ENCODE measurements around the gene HACD4. TPM values are rescaled to one million over a fixed set of nuclear protein-coding genes. Genes with fewer than 3 reads are reported as not detected.
A peak's percentile ranks its signal among the peaks of the same experiment; 100 is the strongest.

Gene HACD4
- total and polyA plus RNA-seq, 12 donors, result 1.2 to 13.7 (median 4.3) TPM

DNA sequence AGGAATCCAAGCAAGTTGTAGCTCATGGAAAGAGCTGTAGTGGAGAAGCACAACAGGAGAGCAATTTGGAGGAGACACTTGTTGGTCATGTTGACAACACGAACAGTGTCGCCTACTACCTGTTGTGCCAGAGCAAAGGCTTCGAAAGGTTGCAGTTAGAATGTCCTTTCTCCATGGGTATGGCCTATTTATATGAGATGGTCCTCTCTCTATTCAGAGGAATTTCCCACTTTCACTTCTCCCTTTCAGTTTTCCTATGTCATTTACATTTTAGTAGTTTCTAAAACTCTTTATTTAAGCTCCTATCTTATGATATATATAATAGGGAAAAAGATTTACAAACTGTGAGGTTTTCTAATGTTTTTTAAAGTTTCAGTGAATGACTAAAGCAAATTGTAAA is 46.3 kb upstream of the HACD4 start, which contains the start of gene IFNB1:
Gene IFNB1, minus strand, starts transcription at position 162 of the 400 bp plus-strand sequence. Its CDS starts 73 bp downstream, at position 89.
- no peaks in the 10 kb centered on the region for H3K9me3 ChIP-seq (replicated peaks in 1 of 3)
- H3K27ac ChIP-seq, result no peak within 1 kb of the TSS
- intact Hi-C loops (cut with DNase I), result no loop called here
- no peaks in the 10 kb centered on the region for H3K27me3 ChIP-seq
- no peaks in the 10 kb centered on the region for H3K4me1 ChIP-seq (replicated peaks in 1 of 2)
- TF ChIP-seq CTCF (IDR thresholded peaks at IDR 0.05) (no peak), POLR2A (IDR thresholded peaks at IDR 0.05) (no peak)
- no peak within 1 kb of the TSS for H3K4me3 ChIP-seq
- WGBS, 4 donors, result 71 to 85% (median 74%) methylated on average over 3 of the region's 3 CpGs
- DNase-seq, result no peak
- H3K36me3 ChIP-seq (replicated peaks in 1 of 2), result no peaks in the 10 kb centered on the region

GRCh38 chr9:21075484-21075883 is 44.0 kb upstream of the HACD4 start:
- 50 to 73% (median 60%) methylated on average over 3 of the region's 3 CpGs for WGBS, 4 donors
- H3K27ac ChIP-seq, result no peak overlapping the region
- H3K27me3 ChIP-seq, result no peaks in the 10 kb centered on the region
- no peak for TF ChIP-seq CTCF (IDR thresholded peaks at IDR 0.05)
- no peak for TF ChIP-seq POLR2A (IDR thresholded peaks at IDR 0.05)
- no peaks in the 10 kb centered on the region for H3K9me3 ChIP-seq (replicated peaks in 1 of 3)
- DNase-seq, result no peak
- H3K4me3 ChIP-seq, result no peak overlapping the region
- no peaks in the 10 kb centered on the region for H3K36me3 ChIP-seq (replicated peaks in 1 of 2)
- intact Hi-C loops (cut with DNase I), result no loop called here
- peaks cover 2 to 3% of the 10 kb centered on the region in 2 donors for H3K4me1 ChIP-seq (replicated peaks in 1 of 2)

- DNase-seq, result no peak
- TF ChIP-seq CTCF (IDR thresholded peaks at IDR 0.05) (no peak), POLR2A (IDR thresholded peaks at IDR 0.05) (no peak)
- intact Hi-C loops (cut with DNase I), result no loop called here
- no peaks in the 10 kb centered on the region for H3K36me3 ChIP-seq (replicated peaks in 1 of 2)
- H3K4me3 ChIP-seq, result no peak overlapping the region
- H3K27ac ChIP-seq, result no peak overlapping the region
- no peaks in the 10 kb centered on the region for H3K9me3 ChIP-seq (replicated peaks in 1 of 3)
- no peaks in the 10 kb centered on the region for H3K27me3 ChIP-seq
- H3K4me1 ChIP-seq (replicated peaks in 1 of 2), result peaks cover 6 to 15% of the 10 kb centered on the region in 2 donors
Measured at GRCh38 chr9:21070906-21071305, 39.5 kb upstream of the HACD4 start.

DNA sequence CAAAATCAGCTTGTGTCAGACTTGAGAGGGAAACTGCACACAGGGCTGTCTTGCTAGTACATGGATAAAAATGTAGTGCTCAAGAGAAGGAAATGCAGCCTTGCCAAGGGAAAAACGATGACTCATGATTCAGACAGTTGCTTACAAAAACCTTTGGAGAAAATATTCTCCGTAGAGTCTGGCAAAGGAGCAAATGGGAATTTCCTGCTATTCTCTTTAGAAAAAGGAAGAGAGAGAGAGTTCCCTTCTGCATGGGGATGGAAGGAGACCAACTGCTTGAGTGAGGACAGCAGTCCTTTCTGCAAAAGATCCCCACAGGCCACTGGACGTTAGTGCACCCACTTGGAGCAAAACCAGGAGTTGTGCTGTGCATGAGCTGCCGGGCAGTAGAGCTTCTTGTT is 38.7 kb upstream of the HACD4 start:
- peak overlapping the region in 3 of 5 donors; percentile 46 to 50 (median 49) for H3K27ac ChIP-seq
- no peaks in the 10 kb centered on the region for H3K36me3 ChIP-seq (replicated peaks in 1 of 2)
- peak; percentile 54 to 85 (median 75) for DNase-seq
- no peaks in the 10 kb centered on the region for H3K27me3 ChIP-seq
- H3K4me1 ChIP-seq (replicated peaks in 1 of 2), result peaks cover 6 to 15% of the 10 kb centered on the region in 2 donors
- peak in 1 of 2 donors; percentile 31 for TF ChIP-seq POLR2A (IDR thresholded peaks at IDR 0.05)
- peak; percentile 14 to 60 (median 50) for TF ChIP-seq CTCF (IDR thresholded peaks at IDR 0.05)
- WGBS, 4 donors, result 5 to 10% (median 9%) methylated on average over 4 of the region's 4 CpGs
- peak overlapping the region in 1 of 4 donors; percentile 3 for H3K4me3 ChIP-seq
- no peaks in the 10 kb centered on the region for H3K9me3 ChIP-seq (replicated peaks in 1 of 3)
- intact Hi-C loops (cut with DNase I), result no loop called here
